NB4 (cell line): ENCODE results near the gene RXRG.

Source experiments
- DNase-seq: peaks from one replicate; pipeline ENCODE4 v3.0.0; 2010; ENCODE audit warnings: low read depth
- H3K4me3 ChIP-seq: one replicate; pipeline ENCODE4 v1.5.1; 2011; ENCODE audit warnings: mild to moderate bottlenecking, low read depth, low read length, moderate library complexity
- CTCF ChIP-seq: IDR thresholded peaks from one replicate; pipeline ENCODE4 v1.5.1; 2012; ENCODE audit warnings: low read depth, low read length
- MYC ChIP-seq: IDR thresholded peaks from 2 replicates; pipeline ENCODE4 v1.6.1; 2011; ENCODE audit warnings: low read depth, low read length
- POLR2A ChIP-seq: IDR thresholded peaks from 2 replicates; pipeline ENCODE4 v1.6.1; 2011; ENCODE audit warnings: mild to moderate bottlenecking; ENCODE audit not compliant: insufficient read length; ENCODE audit errors: extremely low read depth
- TF ChIP-seq, protein P1 (sequence below): IDR thresholded peaks from 2 replicates; pipeline ENCODE4 v1.6.1; 2011; ENCODE audit warnings: low read depth, low read length

Gene RXRG

GRCh38 chr1:165441166-165441880 is 3.6 kb downstream of the RXRG start:
- no peak for DNase-seq
- TF ChIP-seq, protein P1, sequence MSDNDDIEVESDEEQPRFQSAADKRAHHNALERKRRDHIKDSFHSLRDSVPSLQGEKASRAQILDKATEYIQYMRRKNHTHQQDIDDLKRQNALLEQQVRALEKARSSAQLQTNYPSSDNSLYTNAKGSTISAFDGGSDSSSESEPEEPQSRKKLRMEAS = no peak
- no peak for TF ChIP-seq MYC
- TF ChIP-seq CTCF = no peak
- TF ChIP-seq POLR2A = no peak
- H3K4me3 ChIP-seq = no peak overlapping the region

- DNase-seq = no peak
- H3K4me3 ChIP-seq = no peak overlapping the region
- TF ChIP-seq, protein P1 = no peak
- TF ChIP-seq CTCF = no peak
- no peak for TF ChIP-seq MYC
- no peak for TF ChIP-seq POLR2A
Measured at GRCh38 chr1:165439330-165439729, 5.6 kb downstream of the RXRG start.

- no peak overlapping the region for H3K4me3 ChIP-seq
- DNase-seq = no peak
- TF ChIP-seq MYC (no peak), POLR2A (no peak), CTCF (no peak)
- TF ChIP-seq, protein P1 = no peak
Measured at GRCh38 chr1:165436994-165437393, 7.9 kb downstream of the RXRG start.

DNA sequence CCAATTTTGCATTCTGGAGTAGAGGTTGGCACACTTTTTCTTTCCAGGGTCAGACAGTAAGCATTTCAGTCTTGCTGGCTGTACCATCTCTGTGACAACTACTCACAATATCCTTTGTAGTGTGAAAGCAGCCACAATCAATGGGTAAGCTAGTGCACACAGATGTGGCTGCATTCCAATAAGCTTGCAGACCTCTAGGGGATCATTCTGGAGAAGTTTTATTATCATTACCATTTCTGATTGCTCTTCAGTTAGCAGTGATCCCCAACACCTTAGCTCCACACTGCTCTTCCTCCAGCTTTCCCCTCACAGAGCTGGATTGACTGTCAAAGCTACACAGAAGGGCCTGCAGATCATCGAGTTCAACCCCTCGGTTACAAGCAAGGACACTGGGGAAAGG is 9.1 kb downstream of the RXRG start:
- no peak for TF ChIP-seq CTCF
- TF ChIP-seq, protein P1 = no peak
- TF ChIP-seq POLR2A = no peak
- TF ChIP-seq MYC = no peak
- DNase-seq = no peak
- no peak overlapping the region for H3K4me3 ChIP-seq

DNA sequence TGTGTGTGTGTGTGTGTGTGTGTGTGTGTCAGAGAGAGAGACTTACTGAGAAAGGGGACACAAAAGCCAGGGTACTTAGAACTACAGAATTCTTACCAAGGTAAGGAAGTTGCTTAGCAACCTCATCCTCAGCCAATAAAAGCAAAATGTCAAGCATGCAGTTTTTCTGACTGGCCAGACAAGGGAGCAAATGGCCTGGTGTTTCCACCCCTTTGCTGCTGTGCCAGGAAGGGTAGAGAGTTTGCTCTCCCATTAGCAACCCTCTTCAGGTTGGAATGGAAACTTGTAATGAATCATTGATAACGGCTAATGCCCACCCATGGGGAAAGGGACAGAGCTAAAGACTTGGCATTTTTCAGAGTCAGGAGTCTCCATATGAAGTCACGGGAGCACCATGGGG is 10.6 kb downstream of the RXRG start:
- TF ChIP-seq POLR2A (no peak), CTCF (no peak), MYC (no peak)
- TF ChIP-seq, protein P1 = no peak
- DNase-seq = no peak
- H3K4me3 ChIP-seq = no peak overlapping the region
